GM23338 (cell line): ENCODE results near the gene ALPL. TPM values are rescaled to one million over a fixed set of nuclear protein-coding genes. Genes with fewer than 3 reads are reported as not detected.

Experiments
- ATAC-seq: fragments of 200-7000 bp; cut with Tn5 transposase; 3 replicates; pipeline ENCODE4 v1.9.1; 2020
- DNase-seq: peaks from one replicate; pipeline ENCODE4 v3.0.0-alpha.2; 2015; ENCODE audit warnings: low spot score
- H2AFZ ChIP-seq: fragments of 200-600 bp; sonication (generic); 2 replicates; pipeline ENCODE4 v1.8.0; 2016; ENCODE audit warnings: antibody characterized with exemption, mild to moderate bottlenecking, moderate library complexity
- H3F3A ChIP-seq: fragments of 200-600 bp; sonication (generic); replicated peaks from 2 replicates; pipeline ENCODE4 v1.8.0; 2017; ENCODE audit warnings: antibody characterized with exemption, mixed run types, low read depth
- H3K27ac ChIP-seq: fragments of 200-600 bp; sonication (generic); 2 replicates; pipeline ENCODE4 v1.6.1; 2016; ENCODE audit warnings: low read depth
- H3K27me3 ChIP-seq: fragments of 200-600 bp; sonication (generic); 2 replicates; pipeline ENCODE4 v1.8.0; 2016; ENCODE audit warnings: mild to moderate bottlenecking, mixed run types, moderate library complexity; ENCODE audit not compliant: insufficient read depth
- H3K36me3 ChIP-seq: fragments of 200-600 bp; sonication (generic); 2 replicates; pipeline ENCODE4 v1.8.0; 2016; ENCODE audit warnings: mild to moderate bottlenecking; ENCODE audit not compliant: insufficient read depth
- H3K4me1 ChIP-seq: fragments of 200-600 bp; sonication (generic); 2 replicates; pipeline ENCODE4 v1.8.0; 2016; ENCODE audit warnings: mild to moderate bottlenecking, moderate library complexity; ENCODE audit not compliant: insufficient read depth
- H3K4me2 ChIP-seq: fragments of 200-600 bp; sonication (generic); 2 replicates; pipeline ENCODE4 v1.7.1; 2017; ENCODE audit warnings: mixed run types
- H3K4me3 ChIP-seq: fragments of 200-600 bp; sonication (generic); 2 replicates; pipeline ENCODE4 v1.6.1; 2016; ENCODE audit warnings: mixed run types
- H3K79me2 ChIP-seq: fragments of 200-600 bp; sonication (generic); replicated peaks from 2 replicates; pipeline ENCODE4 v1.8.0; 2017; ENCODE audit warnings: mild to moderate bottlenecking; ENCODE audit not compliant: insufficient read depth
- H3K9me2 ChIP-seq: fragments of 200-600 bp; sonication (generic); 2 replicates; pipeline ENCODE4 v1.8.0; 2017; ENCODE audit not compliant: insufficient read depth
- H4K20me1 ChIP-seq: fragments of 200-600 bp; sonication (generic); replicated peaks from 2 replicates; pipeline ENCODE4 v1.8.0; 2017; ENCODE audit warnings: mild to moderate bottlenecking; ENCODE audit not compliant: insufficient read depth
- H3K27ac Mint-ChIP-seq: 2 replicates; pipeline ENCODE4 v1.8.0; 2020; ENCODE audit warnings: inconsistent platforms, mild to moderate bottlenecking, moderate library complexity, mixed read lengths
- H3K27me3 Mint-ChIP-seq: 3 replicates; pipeline ENCODE4 v1.8.0; 2022; ENCODE audit warnings: low read depth, mild to moderate bottlenecking, moderate library complexity, mixed read lengths, inconsistent platforms; ENCODE audit not compliant: insufficient read depth, poor library complexity
- H3K36me3 Mint-ChIP-seq: 3 replicates; pipeline ENCODE4 v1.8.0; 2021; ENCODE audit warnings: low read depth, mild to moderate bottlenecking, inconsistent platforms, moderate library complexity, mixed read lengths
- H3K4me1 Mint-ChIP-seq: 3 replicates; pipeline ENCODE4 v1.8.0; 2020; ENCODE audit warnings: mild to moderate bottlenecking, inconsistent platforms, mixed read lengths
- H3K4me3 Mint-ChIP-seq: 3 replicates; pipeline ENCODE4 v1.8.0; 2021; ENCODE audit warnings: moderate library complexity, mild to moderate bottlenecking, inconsistent platforms, mixed read lengths
- H3K9me3 Mint-ChIP-seq: 3 replicates; pipeline ENCODE4 v1.8.0; 2020; ENCODE audit warnings: moderate library complexity, mild to moderate bottlenecking, inconsistent platforms, mixed read lengths
- CREB1 ChIP-seq: fragments of 250-450 bp; sonication (Bioruptor Pico); IDR thresholded peaks from 2 replicates; pipeline ENCODE4 v1.5.0; 2020; ENCODE audit warnings: low read depth, mild to moderate bottlenecking, moderate library complexity
- EZH2 ChIP-seq: fragments of 200-600 bp; sonication (generic); IDR thresholded peaks from one replicate; pipeline ENCODE4 v1.8.0; 2017; ENCODE audit warnings: antibody characterized with exemption, mild to moderate bottlenecking, low read depth; ENCODE audit not compliant: unreplicated experiment
- POLR2AphosphoS5 ChIP-seq: IDR thresholded peaks from 2 replicates; pipeline ENCODE4 v1.6.1; 2016; ENCODE audit warnings: antibody characterized with exemption, low read depth
- ZNF462 ChIP-seq: fragments of 250-450 bp; sonication (Bioruptor Pico); IDR thresholded peaks from 2 replicates; pipeline ENCODE4 v1.5.0; 2020; ENCODE audit warnings: mild to moderate bottlenecking, moderate library complexity
- polyA plus RNA-seq: library from polyadenylated mRNA; unstranded; fragments of >200 nt; fragmentation: Nextera tagmentation; extraction: Ambion mirVana; gene quantifications from 2 replicates; pipeline ENCODE4 v1.2.1, GENCODE V29; 2016
- total RNA-seq: library from RNA; depleted of rRNA; stranded (reverse); fragments of >200 nt; shearing (Covaris generic); gene quantifications from 2 replicates; pipeline ENCODE4 v1.2.3, GENCODE V29; 2014
- TF ChIP-seq, protein P1 (sequence below), 2 experiments: fragments of 200-600 bp in 1 of 2; sonication (generic) in 1 of 2; conservative IDR thresholded peaks; 2 replicates each; pipeline versions ENCODE4 v1.5.1 to v1.6.1; 2016 to 2017; ENCODE audit warnings: antibody characterized with exemption in 2 of 2, low read depth in 2 of 2, mild to moderate bottlenecking in 2 of 2, moderate library complexity in 1 of 2
- TF ChIP-seq, protein P2 (sequence below): IDR thresholded peaks from 2 replicates; pipeline ENCODE4 v1.6.1; 2016; ENCODE audit warnings: antibody characterized with exemption
- TF ChIP-seq, protein P3 (sequence below): IDR thresholded peaks from one replicate; pipeline ENCODE4 v1.6.1; 2018; ENCODE audit warnings: antibody characterized with exemption; ENCODE audit not compliant: unreplicated experiment

The ALPL gene
- total and polyA plus RNA-seq, 2 experiments from 2014 or later = 116 to 187 TPM

DNA sequence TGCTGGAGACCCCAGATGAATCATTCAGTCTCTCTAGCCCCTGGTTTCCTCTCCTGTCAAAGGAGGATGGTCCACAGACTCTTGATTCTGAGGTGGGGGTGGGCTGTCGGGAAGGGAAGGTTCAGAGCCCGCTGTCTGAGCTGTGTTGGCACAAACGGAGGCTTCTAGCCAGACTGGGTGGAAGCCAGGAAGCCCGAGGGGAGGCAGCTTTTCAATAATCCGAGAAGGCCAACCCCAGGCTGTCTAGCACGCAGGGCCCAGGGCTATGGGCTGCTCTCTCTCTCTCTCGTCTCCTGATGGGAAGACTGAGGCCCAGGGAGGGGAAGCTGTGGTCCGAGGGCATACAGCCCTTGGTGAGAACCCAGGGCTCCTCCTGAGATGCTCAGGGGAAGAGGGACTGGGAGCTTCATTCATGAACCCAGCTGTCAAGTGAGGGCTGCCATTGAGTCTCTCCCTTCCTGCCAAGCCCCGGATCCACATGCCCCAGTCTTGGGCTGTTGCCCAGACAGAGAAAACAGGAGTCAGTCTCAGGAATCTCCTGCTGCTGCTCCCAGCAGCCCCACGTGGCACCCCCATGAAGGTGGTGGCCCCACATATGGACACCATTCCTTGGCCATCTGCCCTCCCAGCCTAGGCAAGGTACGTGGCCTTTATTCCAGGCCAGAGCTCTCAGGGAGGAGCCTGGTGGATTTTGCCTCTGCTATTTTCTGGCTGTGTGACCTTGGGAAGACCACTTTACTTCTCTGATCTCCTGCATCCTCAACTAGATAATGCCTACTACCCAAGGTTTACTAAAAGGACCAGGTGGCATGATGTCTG, 115.6 kb downstream of the ALPL start (continued):
- TF ChIP-seq CREB1 (CRISPR knock-in tag) (no peak), EZH2 (no peak)
- TF ChIP-seq, protein P1, sequence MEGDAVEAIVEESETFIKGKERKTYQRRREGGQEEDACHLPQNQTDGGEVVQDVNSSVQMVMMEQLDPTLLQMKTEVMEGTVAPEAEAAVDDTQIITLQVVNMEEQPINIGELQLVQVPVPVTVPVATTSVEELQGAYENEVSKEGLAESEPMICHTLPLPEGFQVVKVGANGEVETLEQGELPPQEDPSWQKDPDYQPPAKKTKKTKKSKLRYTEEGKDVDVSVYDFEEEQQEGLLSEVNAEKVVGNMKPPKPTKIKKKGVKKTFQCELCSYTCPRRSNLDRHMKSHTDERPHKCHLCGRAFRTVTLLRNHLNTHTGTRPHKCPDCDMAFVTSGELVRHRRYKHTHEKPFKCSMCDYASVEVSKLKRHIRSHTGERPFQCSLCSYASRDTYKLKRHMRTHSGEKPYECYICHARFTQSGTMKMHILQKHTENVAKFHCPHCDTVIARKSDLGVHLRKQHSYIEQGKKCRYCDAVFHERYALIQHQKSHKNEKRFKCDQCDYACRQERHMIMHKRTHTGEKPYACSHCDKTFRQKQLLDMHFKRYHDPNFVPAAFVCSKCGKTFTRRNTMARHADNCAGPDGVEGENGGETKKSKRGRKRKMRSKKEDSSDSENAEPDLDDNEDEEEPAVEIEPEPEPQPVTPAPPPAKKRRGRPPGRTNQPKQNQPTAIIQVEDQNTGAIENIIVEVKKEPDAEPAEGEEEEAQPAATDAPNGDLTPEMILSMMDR (conservative IDR thresholded peaks at IDR 0.05; ENCODE audit: low read depth in 2 of 2) = no peak
- TF ChIP-seq, protein P2, sequence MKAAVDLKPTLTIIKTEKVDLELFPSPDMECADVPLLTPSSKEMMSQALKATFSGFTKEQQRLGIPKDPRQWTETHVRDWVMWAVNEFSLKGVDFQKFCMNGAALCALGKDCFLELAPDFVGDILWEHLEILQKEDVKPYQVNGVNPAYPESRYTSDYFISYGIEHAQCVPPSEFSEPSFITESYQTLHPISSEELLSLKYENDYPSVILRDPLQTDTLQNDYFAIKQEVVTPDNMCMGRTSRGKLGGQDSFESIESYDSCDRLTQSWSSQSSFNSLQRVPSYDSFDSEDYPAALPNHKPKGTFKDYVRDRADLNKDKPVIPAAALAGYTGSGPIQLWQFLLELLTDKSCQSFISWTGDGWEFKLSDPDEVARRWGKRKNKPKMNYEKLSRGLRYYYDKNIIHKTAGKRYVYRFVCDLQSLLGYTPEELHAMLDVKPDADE = no peak
- TF ChIP-seq, protein P3, sequence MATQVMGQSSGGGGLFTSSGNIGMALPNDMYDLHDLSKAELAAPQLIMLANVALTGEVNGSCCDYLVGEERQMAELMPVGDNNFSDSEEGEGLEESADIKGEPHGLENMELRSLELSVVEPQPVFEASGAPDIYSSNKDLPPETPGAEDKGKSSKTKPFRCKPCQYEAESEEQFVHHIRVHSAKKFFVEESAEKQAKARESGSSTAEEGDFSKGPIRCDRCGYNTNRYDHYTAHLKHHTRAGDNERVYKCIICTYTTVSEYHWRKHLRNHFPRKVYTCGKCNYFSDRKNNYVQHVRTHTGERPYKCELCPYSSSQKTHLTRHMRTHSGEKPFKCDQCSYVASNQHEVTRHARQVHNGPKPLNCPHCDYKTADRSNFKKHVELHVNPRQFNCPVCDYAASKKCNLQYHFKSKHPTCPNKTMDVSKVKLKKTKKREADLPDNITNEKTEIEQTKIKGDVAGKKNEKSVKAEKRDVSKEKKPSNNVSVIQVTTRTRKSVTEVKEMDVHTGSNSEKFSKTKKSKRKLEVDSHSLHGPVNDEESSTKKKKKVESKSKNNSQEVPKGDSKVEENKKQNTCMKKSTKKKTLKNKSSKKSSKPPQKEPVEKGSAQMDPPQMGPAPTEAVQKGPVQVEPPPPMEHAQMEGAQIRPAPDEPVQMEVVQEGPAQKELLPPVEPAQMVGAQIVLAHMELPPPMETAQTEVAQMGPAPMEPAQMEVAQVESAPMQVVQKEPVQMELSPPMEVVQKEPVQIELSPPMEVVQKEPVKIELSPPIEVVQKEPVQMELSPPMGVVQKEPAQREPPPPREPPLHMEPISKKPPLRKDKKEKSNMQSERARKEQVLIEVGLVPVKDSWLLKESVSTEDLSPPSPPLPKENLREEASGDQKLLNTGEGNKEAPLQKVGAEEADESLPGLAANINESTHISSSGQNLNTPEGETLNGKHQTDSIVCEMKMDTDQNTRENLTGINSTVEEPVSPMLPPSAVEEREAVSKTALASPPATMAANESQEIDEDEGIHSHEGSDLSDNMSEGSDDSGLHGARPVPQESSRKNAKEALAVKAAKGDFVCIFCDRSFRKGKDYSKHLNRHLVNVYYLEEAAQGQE = no peak

GRCh38 chr1:21625390-21626190, 116.4 kb downstream of the ALPL start:
- Histone ChIP-seq H3K4me1 (peaks cover 30% of the 10 kb centered on the region), H3K27ac (no peak overlapping the region), H3K4me3 (no peak overlapping the region), H2AFZ (no peak overlapping the region), H3K27me3 (peaks cover 7% of the 10 kb centered on the region), H3K79me2 (no peaks in the 10 kb centered on the region), H4K20me1 (no peaks in the 10 kb centered on the region; the same call in 1 of the 2 replicates), H3K9me2 (no peaks in the 10 kb centered on the region), H3K36me3 (no peaks in the 10 kb centered on the region), H3K4me2 (no peak overlapping the region), H3F3A (peaks cover 7% of the 10 kb centered on the region; the same call in 1 of the 2 replicates)
- DNase-seq = no peak
- H3K4me1 Mint-ChIP-seq = peaks cover 25% of the 10 kb centered on the region
- no peaks in the 10 kb centered on the region; the same call in 2 of the 3 replicates for H3K36me3 Mint-ChIP-seq
- no peak for ATAC-seq
- H3K27ac Mint-ChIP-seq = no peak overlapping the region
- H3K27me3 Mint-ChIP-seq = peaks cover 14% of the 10 kb centered on the region
- no peaks in the 10 kb centered on the region for H3K9me3 Mint-ChIP-seq
- H3K4me3 Mint-ChIP-seq = no peak overlapping the region
- TF ChIP-seq ZNF462 (CRISPR knock-in tag) = no peak
- no peak for TF ChIP-seq POLR2AphosphoS5
- TF ChIP-seq, protein P2 = no peak
- no peak for TF ChIP-seq EZH2
